H54 (cell line): ENCODE data around the gene POLE3.
A peak's percentile ranks its signal among the peaks of the same experiment; 100 is the strongest.
"Not testable (repeated sequence)": the region's sequence is repeated elsewhere in the genome, so short reads cannot be mapped to it uniquely, and the experiment has no call there.

Experiments
- DNase-seq: peaks from one replicate; pipeline ENCODE4 v3.0.0; 2011; ENCODE audit warnings: low spot score, mixed read lengths; ENCODE audit not compliant: insufficient read length
- FAIRE-seq: peaks from 3 replicates; lab custom pipeline; 2011; peaks lifted over from hg19 to GRCh38; lab: Jason Lieb, UNC
- POLR2A ChIP-seq: IDR thresholded peaks from 2 replicates; pipeline ENCODE4 v1.6.1; 2011; ENCODE audit warnings: low read depth, mild to moderate bottlenecking, low read length

POLE3 gene, protein sequence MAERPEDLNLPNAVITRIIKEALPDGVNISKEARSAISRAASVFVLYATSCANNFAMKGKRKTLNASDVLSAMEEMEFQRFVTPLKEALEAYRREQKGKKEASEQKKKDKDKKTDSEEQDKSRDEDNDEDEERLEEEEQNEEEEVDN

DNA sequence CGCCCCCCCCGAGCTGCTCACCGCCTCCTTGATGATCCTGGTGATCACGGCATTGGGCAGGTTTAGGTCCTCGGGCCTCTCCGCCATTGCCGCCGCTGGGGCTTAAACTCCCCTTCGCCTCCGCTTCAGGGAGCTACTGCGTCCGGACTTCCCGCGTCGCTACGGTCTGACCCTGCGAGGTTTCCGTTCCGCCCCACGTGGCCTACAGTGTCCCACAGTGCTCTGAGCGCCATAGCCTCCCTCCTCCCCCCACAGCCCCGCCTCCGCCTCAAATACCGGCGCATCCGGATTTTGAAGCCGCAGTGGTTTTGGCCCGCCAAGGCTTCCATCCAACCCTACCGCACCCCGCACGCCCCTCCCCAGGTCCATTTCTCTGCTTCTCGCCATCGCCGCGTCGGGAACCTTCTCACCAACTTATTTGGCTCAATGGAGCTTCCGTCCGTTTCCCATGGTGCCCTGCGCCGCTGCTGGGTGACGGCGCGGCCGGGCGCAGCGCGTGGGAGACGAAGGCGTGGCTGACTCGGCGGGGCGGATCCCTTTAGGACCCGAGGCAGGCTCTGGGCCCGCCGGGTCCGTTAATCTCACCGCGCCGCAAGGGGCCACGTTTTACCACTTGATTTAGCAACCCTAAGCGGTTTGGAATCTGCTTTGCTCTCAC lies at the start of gene POLE3, which contains the start of gene C9orf43:
Gene POLE3 (minus strand): TSS at position 469 of the 658 bp plus-strand sequence. CDS start 382 bp downstream, at position 87.
Gene C9orf43 (plus strand): TSS at position 541 of the 658 bp plus-strand sequence. CDS start 2,747 bp downstream, outside the sequence.
- FAIRE-seq (peak; percentile 79), DNase-seq (peak; percentile 84)
- TF ChIP-seq POLR2A: peak; percentile 55

DNA sequence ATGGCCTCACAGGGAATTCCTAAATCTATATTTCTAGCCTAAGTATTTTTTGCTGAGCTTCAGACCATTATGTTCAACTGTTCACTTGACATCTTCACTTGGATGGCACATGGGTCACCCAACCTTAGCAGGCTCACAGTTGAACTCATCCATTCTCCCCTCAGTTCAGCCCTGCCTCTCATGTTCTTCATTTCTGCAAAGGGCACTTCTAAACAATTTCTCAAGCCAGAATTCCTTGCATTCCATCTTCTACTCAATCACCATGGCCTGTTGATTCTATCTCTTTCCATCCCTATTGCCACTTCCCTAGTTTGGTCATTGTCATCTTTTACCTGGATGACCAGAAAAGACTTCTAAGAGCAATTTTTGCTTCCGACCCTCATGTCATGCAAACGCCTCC lies 45.8 kb upstream of the POLE3 start:
- DNase-seq (no peak), FAIRE-seq (peak; percentile 71)
- TF ChIP-seq POLR2A: no peak

DNA sequence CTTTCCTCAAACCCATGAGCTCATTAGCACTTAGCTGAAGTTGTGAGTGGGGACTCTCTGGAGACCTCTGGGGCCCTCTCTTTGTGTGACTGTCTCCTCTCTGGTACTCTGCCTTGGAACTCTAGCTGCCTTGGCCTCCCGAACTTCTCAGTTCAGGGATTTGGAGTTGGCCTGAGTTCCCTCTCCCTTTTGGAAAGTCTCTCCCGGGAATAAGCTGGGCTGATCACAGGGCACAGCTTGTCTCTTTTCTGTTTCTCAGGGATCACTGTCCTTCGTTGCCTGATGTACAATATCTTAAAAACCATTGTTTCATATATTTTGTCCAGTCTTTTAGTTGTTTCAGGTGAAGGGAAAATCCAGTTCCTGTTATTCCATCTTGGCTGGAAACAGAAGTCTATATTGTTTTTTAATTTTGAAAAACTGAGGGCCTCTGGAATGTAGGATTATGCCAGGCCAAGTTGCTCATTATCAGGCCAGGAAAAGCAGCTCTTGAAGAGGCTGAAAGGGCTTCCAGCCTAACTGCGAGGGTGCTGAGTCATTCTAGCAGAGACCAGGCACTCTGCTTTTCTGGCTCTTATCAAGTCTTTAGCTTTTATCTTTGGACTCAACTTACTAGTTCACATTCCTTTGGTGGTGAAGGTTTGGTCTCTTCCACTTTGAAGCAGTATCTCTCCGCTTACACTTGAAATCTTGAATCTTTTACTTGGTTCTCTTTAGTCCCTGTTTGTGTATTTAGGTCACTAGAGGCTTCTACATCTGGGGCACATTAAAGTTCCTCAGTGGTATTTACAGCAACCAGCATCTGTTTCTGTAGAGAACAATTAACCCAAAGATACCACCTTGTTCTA lies 44.7 kb upstream of the POLE3 start:
- DNase-seq (no peak), FAIRE-seq (peak; percentile 99)
- no peak for TF ChIP-seq POLR2A

DNA sequence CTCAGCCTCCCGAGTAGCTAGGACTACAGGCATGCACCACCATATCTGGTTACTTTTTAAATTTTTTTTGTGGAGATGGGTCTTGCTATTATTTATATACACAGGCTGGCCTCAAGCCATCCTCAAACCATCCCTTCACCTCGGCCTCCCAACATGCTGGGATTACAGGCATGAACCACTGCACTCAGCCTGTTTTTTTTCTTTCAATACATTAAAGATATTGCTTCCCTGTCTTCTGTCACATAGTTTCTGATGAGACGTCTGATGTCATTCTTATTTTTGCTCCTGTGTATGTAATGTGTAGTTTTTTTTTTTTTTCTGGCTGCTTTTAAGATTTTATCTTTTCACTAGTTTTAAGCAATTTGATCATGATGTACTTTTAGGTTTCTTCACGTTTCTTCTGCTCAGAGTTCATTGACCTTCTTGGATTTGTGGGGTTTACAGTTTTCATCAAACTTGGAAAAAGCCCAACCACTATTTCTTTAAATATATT lies 41.7 kb upstream of the POLE3 start:
- DNase-seq (no peak), FAIRE-seq (no peak)
- no peak for TF ChIP-seq POLR2A

DNA sequence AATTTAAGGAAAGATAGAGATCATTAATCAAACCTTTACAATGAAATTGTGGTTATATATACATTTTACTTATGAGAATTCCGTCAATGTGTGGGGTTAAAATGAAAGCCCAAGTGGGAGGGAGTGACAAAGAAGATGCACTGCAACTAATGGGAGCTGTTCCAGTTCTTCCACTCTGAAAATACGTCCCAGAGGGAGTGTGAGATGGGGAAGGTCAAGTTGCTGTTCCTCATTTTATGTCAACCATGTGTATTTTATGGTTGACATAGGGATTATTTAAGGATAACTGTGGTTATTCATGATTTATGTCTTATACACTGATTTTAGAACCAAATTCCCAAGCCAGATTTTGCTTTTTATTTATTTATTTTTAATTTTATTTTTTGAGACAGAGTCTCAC lies 38.9 kb upstream of the POLE3 start:
- TF ChIP-seq POLR2A: no peak
- DNase-seq (no peak), FAIRE-seq (no peak)

DNA sequence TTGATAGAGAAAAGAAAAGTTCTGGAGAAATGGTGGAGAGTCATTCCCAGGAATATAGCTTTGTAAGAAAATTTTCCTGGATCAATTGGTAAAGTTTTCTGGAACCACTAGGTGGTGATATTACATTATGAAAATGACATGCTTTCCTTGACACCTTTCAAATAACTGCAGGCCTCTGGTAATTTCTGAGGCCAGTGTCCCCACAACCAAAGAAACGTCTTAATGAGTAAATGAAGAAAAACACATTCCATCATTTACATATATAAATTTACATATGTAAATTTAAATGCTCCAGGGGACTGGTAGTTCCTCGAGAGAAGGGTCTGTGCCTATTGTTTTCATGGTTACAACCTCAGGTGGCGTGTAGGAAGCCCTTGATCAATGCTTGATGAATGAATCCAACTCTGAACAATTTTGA lies 35.9 kb upstream of the POLE3 start:
- DNase-seq: no peak
- TF ChIP-seq POLR2A: no peak
- peak; percentile 88 for FAIRE-seq

DNA sequence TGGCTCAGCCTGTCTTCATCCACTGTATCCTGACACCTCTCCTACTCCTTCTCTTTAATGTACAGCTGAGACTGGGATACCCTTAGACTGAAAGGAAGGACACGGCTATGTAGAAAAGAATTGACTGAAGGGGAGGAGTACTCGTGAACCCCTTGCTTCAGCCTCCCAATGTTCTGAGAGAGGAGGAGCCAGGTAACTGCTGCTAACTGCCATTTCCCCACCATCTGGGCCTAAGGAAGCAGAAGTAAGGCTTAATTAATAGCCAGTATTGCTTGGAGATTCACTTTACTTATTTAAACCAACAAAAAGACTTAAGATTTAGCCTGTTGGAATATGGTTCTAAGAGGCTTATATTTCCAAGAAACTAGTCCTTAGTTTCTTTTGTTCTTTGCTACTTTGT lies 34.3 kb upstream of the POLE3 start:
- DNase-seq: no peak
- no peak for TF ChIP-seq POLR2A
- no peak for FAIRE-seq

DNA sequence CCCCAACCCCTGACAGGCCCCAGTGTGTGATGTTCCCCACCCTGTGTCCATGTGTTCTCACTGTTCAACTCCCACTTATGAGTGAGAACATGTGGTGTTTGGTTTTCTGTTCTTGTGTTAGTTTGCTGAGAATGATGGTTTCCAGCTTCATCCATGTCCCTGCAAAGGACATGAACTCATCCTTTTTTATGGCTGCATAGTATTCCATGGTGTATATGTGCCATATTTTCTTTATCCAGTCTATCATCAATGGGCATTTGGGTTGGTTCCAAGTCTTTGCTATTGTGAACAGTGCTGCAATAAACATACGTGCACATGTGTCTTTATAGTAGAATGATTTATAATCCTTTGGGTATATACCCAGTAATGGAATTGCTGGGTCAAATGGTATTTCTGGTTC lies 27.2 kb upstream of the POLE3 start:
- not testable (repeated sequence) for DNase-seq, FAIRE-seq

DNA sequence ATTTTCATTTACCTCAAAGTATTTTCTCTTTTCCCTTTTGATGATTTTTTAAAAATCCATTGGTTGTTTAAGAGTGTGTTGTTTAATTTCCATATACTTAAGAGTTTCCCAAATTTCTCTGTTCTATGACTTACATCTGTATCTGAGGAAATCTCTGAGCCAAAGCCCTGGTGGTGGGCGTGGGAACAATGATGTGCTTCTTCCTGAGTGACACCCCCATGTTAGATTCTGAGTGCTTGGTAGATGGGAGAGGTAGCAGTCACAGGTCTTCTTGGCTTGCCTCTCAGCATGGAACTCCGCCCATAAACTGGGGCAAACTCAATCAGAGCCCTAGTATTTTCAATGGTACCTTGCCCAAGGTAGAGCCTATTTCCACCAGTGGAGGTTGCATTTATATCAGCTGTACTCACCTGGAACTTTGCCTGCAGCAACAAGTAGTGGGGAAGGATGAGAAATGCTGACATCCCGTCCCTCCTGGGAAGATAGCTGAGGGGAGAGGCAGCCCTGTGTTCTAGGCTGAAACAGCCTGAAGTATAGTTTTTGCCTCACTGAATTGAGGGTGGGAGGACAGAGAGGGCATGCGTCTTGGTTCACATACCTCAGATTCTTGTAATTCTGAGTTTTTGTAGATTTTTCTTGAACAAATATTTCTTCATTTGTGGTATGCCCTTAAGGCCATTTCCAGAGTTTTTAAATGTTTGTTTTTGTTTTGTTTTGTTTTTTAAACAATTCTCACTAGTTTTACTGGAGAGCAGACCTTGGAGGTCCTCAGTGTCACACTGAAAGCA lies 26.4 kb upstream of the POLE3 start:
- DNase-seq: no peak
- no peak for TF ChIP-seq POLR2A
- FAIRE-seq: no peak

DNA sequence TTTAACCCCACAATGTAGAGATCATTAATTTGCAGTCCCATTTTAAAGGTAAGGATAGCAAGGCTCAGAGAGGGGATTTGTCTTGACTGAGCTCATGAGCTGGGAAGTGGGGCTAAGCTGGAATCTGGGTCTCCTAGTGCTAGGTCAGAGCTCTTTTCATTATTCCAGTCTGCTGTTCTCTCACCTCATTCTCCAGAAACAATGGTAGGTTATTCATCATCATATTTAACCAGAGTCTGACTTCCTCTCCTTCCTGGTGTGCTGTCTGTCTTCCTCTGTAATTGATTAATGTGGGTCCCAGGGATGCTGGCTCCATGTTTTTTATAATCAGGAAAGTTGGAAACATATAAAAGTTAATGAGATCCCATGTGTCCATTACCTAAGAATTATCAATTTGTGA lies 20.7 kb upstream of the POLE3 start:
- no peak for FAIRE-seq
- DNase-seq: no peak
- no peak for TF ChIP-seq POLR2A

DNA sequence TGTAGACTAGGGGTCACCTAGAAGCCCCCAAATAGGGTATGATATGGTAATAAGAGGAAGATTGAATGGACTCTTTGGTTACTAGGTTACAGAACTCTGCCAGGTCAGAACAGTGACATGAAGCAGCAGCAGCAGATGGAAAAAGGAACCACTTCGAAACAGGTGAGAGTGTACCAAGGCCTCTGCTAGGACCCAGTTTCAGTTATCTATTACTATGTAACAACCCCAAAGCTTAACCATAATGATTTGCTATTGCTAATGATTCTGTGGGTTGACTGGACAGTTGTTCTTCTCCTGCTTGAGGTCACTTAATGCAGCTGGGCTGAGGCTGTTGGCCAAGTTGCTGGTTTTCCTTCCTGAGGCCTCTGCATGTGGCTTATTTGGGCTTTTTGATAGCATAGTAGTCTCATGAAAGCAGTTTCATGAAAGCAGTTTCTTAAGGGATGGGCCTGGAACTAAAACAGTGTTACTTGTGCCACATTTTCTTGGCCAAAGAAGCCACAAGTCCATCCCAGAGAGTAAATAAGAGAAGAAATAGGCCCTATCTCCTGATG lies 17.7 kb upstream of the POLE3 start:
- DNase-seq (no peak), FAIRE-seq (no peak)
- TF ChIP-seq POLR2A: no peak

DNA sequence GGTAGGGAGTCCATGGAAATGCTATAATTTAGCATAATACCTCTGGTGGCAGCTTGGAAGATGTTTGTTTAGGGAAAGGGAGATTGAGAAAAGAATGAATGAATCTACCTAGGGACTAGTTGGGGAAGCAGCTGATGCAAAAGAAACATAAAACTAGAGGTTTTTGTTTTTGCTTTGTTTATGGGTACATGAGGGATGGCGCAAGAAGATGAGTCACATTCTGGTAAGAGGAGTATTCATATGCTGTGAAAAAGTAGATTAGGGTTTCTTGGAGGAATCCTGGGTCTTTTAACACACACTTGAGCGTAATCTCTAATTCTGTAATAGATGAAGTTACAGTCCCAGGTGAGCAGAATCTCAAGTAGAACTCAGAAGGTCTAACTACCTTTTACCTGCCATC lies 17.2 kb upstream of the POLE3 start:
- FAIRE-seq (no peak), DNase-seq (no peak)
- TF ChIP-seq POLR2A: no peak

DNA sequence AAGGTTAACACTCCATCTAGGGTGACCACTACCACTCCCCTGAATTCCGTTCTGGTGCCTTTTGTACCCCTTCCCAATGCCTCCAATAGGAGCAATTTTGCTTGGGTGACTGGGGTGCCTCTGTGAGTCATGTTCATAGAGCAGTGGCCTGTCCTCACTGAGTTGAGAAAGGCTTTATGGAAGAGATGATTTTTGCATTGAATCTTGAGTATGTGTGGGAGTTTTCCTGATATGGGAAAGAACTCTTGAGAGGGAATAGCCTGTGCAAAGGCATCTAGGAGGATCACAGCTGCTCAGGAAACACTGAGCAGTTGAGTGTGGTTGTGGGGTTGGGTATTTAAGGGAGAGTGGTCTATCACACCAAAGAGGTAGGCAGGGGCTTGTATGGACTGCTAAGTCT lies 16.2 kb upstream of the POLE3 start:
- no peak for TF ChIP-seq POLR2A
- FAIRE-seq (no peak), DNase-seq (no peak)
